GM18508 (cell line): ENCODE results near the gene RAD23A.
"Not testable (repeated sequence)": the region's sequence is repeated elsewhere in the genome, so short reads cannot be mapped to it uniquely, and the experiment has no call there.

Experiments
- ATAC-seq: cut with Tn5 transposase; IDR thresholded peaks from one replicate; pipeline ENCODE4 v1.9.1; 2021; ENCODE audit warnings: moderate number of reproducible peaks; ENCODE audit not compliant: insufficient read depth, unreplicated experiment

RAD23A gene

GRCh38 chr19:12937093-12937926 is 8.4 kb upstream of the RAD23A start:
- ATAC-seq = no peak

GRCh38 chr19:12937927-12938778 is 7.5 kb upstream of the RAD23A start, which contains the start of gene CALR:
CALR (plus strand) TSS chr19:12938609; CDS start chr19:12938680, 71 bp downstream.
- peak; percentile 49 for ATAC-seq

- ATAC-seq = no peak
Measured at GRCh38 chr19:12938779-12939601, 6.7 kb upstream of the RAD23A start.

GRCh38 chr19:12939975-12940423 is 5.7 kb upstream of the RAD23A start:
- no peak for ATAC-seq

GRCh38 chr19:12940897-12941296 is 4.8 kb upstream of the RAD23A start:
- no peak for ATAC-seq

GRCh38 chr19:12943437-12944044 is 2.1 kb upstream of the RAD23A start:
- ATAC-seq = no peak

- no peak for ATAC-seq
Measured at GRCh38 chr19:12944104-12944674, 1.5 kb upstream of the RAD23A start.

- ATAC-seq = no peak
Measured at GRCh38 chr19:12946092-12946721, 545 bp downstream of the RAD23A start.

GRCh38 chr19:12946731-12947496 is 1.3 kb downstream of the RAD23A start:
- ATAC-seq = no peak

- ATAC-seq = no peak
Measured at GRCh38 chr19:12947702-12948611, 2.3 kb downstream of the RAD23A start.

- no peak for ATAC-seq
Measured at GRCh38 chr19:12948612-12949362, 3.1 kb downstream of the RAD23A start.

- no peak for ATAC-seq
Measured at GRCh38 chr19:12949363-12950283, 4.0 kb downstream of the RAD23A start.

GRCh38 chr19:12952050-12952449 is 6.4 kb downstream of the RAD23A start:
- not testable (repeated sequence) for ATAC-seq

GRCh38 chr19:12952488-12953137 is 7.0 kb downstream of the RAD23A start:
- no peak for ATAC-seq

GRCh38 chr19:12953138-12953798 is 7.6 kb downstream of the RAD23A start:
- ATAC-seq = no peak
